WTC11 (cell line): ENCODE results near the gene TSPO2. TPM values are rescaled to one million over a fixed set of nuclear protein-coding genes. Genes with fewer than 3 reads are reported as not detected.

Experiments used
- ATAC-seq: fragments of 200-7000 bp; cut with Tn5 transposase; 2 replicates; pipeline ENCODE4 v1.10.0; 2021; ENCODE audit warnings: mild to moderate bottlenecking, moderate library complexity
- CTCF ChIA-PET: fragments of 300-600 bp; sonication (Branson Sonifier 250); formaldehyde crosslinking; loops from one replicate; lab custom pipeline; 2021; ENCODE audit warnings: antibody characterized with exemption; lab: Charles Lee
- POLR2A ChIA-PET: fragments of 350-600 bp; sonication (Branson Sonifier 250); formaldehyde crosslinking; loops from one replicate; lab custom pipeline; 2021; ENCODE audit warnings: antibody characterized with exemption; lab: Charles Lee
- DNase-seq: peaks from one replicate; pipeline ENCODE4 v3.0.0; 2021; ENCODE audit warnings: low spot score
- H3K27ac Mint-ChIP-seq: 2 replicates; pipeline ENCODE4 v1.8.0; 2021; ENCODE audit warnings: mixed read lengths
- H3K27me3 Mint-ChIP-seq: 2 replicates; pipeline ENCODE4 v1.8.0; 2021; ENCODE audit warnings: low read depth, mild to moderate bottlenecking, moderate library complexity, mixed read lengths
- H3K36me3 Mint-ChIP-seq: 2 replicates; pipeline ENCODE4 v1.8.0; 2021; ENCODE audit warnings: mixed read lengths
- H3K4me1 Mint-ChIP-seq: 2 replicates; pipeline ENCODE4 v1.8.0; 2022; ENCODE audit warnings: mixed read lengths
- H3K4me3 Mint-ChIP-seq: 2 replicates; pipeline ENCODE4 v1.8.0; 2021; ENCODE audit warnings: mild to moderate bottlenecking, moderate library complexity, mixed read lengths
- H3K9me3 Mint-ChIP-seq: 2 replicates; pipeline ENCODE4 v1.8.0; 2021; ENCODE audit warnings: mixed read lengths
- ATF3 ChIP-seq: sonication (generic); formaldehyde crosslinking; conservative IDR thresholded peaks from 2 replicates; pipeline ENCODE4 v1.8.1; 2022; ENCODE audit warnings: mild to moderate bottlenecking, missing genetic modification reagents
- CREM ChIP-seq: sonication (generic); formaldehyde crosslinking; IDR thresholded peaks from 2 replicates; pipeline ENCODE4 v1.8.1; 2022; ENCODE audit warnings: mild to moderate bottlenecking, missing genetic modification reagents, moderate library complexity
- E2F4 ChIP-seq: sonication (generic); formaldehyde crosslinking; IDR thresholded peaks from 2 replicates; pipeline ENCODE4 v1.8.1; 2022; ENCODE audit warnings: low read depth, mild to moderate bottlenecking, moderate library complexity, missing genetic modification reagents, borderline replicate concordance
- ELF4 ChIP-seq: sonication (generic); formaldehyde crosslinking; IDR thresholded peaks from 2 replicates; pipeline ENCODE4 v1.8.1; 2022; ENCODE audit warnings: low read depth, mild to moderate bottlenecking, moderate library complexity, missing genetic modification reagents
- ESRRA ChIP-seq: sonication (generic); formaldehyde crosslinking; IDR thresholded peaks from 2 replicates; pipeline ENCODE4 v1.8.1; 2022; ENCODE audit warnings: mild to moderate bottlenecking, missing genetic modification reagents, borderline replicate concordance
- HMGXB4 ChIP-seq: sonication (generic); formaldehyde crosslinking; IDR thresholded peaks from 2 replicates; pipeline ENCODE4 v1.8.1; 2023; ENCODE audit warnings: mild to moderate bottlenecking, moderate library complexity, missing genetic modification reagents
- MLX ChIP-seq: sonication (generic); formaldehyde crosslinking; IDR thresholded peaks from 2 replicates; pipeline ENCODE4 v1.8.1; 2023; ENCODE audit warnings: mild to moderate bottlenecking, missing genetic modification reagents, moderate library complexity
- MYBL2 ChIP-seq: sonication (generic); formaldehyde crosslinking; IDR thresholded peaks from 2 replicates; pipeline ENCODE4 v1.8.1; 2023; ENCODE audit warnings: mild to moderate bottlenecking, moderate library complexity, missing genetic modification reagents
- NFYB ChIP-seq: sonication (generic); formaldehyde crosslinking; conservative IDR thresholded peaks from 2 replicates; pipeline ENCODE4 v1.8.0; 2022; ENCODE audit warnings: low read depth, missing genetic modification reagents
- PRDM15 ChIP-seq: sonication (generic); formaldehyde crosslinking; IDR thresholded peaks from 2 replicates; pipeline ENCODE4 v1.8.0; 2022; ENCODE audit warnings: missing genetic modification reagents
- SMAD4 ChIP-seq: sonication (generic); formaldehyde crosslinking; IDR thresholded peaks from 2 replicates; pipeline ENCODE4 v1.8.0; 2022; ENCODE audit warnings: mild to moderate bottlenecking, missing genetic modification reagents
- TP53 ChIP-seq: sonication (generic); formaldehyde crosslinking; IDR thresholded peaks from 2 replicates; pipeline ENCODE4 v1.8.1; 2023; ENCODE audit warnings: mild to moderate bottlenecking, missing genetic modification reagents
- ZNF219 ChIP-seq: sonication (generic); formaldehyde crosslinking; IDR thresholded peaks from 2 replicates; pipeline ENCODE4 v1.8.0; 2023; ENCODE audit warnings: missing genetic modification reagents, mild to moderate bottlenecking, borderline replicate concordance
- total RNA-seq: library from RNA; stranded (reverse); gene quantifications from 3 replicates; pipeline ENCODE4 v1.2.3, GENCODE V29; 2021
- TF ChIP-seq, protein P1 (sequence below): sonication (generic); formaldehyde crosslinking; IDR thresholded peaks from 2 replicates; pipeline ENCODE4 v1.8.0; 2023; ENCODE audit warnings: mild to moderate bottlenecking, missing genetic modification reagents
- TF ChIP-seq, protein P2 (sequence below): sonication (generic); formaldehyde crosslinking; IDR thresholded peaks from 2 replicates; pipeline ENCODE4 v1.8.1; 2023; ENCODE audit warnings: mild to moderate bottlenecking, missing genetic modification reagents

Gene TSPO2
- total RNA-seq, 1 experiment from 2014 or later: not detected

DNA sequence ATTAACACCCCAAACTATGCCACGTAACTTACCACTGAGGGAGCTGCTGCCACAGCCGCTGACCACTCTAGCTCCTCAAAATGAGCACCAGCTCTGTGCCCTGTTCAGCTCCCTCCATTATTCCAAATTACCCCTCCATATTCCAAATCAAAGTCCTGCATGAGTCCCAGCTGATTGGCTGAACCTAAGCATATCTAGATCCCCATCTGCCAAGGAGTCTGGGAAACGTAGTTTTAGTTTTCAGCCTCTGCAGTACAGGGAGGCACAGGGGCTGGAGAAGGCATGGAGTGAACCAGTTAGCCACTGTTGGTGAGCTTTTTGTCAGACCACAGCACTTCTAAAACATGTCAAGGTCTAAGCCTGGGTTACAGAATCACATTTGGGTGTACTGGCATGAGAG lies 19.2 kb upstream of the TSPO2 start (continued):
- TF ChIP-seq E2F4 (CRISPR knock-in tag) (no peak), ZNF219 (no peak), TP53 (CRISPR knock-in tag) (no peak), PRDM15 (no peak)

DNA sequence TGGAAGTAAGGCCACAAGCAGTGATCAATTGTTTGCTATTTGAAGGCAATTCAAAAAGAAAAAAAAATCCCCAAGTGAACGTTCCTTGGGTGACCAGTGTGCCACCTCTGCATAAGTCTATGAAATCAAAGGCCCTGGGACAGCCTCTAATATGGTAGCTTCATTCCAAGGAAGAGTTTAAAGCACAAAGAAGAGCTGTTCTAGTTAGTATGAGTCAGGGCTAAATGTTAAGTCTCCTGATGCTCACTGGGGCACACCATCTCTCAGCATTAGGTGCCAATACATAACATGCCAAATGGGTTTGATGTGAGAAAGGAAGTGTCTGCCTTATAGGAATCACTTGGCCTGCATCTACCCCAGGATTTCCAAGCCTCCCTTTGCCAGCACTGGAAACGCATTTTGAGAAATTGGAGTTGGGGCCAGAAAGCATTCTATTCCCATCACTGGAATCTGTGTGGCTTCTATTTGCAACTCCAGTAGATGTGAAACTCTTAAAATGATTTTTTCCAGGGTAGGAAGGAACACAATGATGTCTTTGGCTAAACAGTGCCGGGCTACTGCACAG lies 16.2 kb upstream of the TSPO2 start:
- CTCF ChIA-PET: interaction anchor here (1.0 kb wide), 1 partner anchor 180 kb away, joined by 3 read pairs; no protein-coding TSS in a partner anchor
- H3K27ac Mint-ChIP-seq: no peak overlapping the region

More for the DNA sequence above, 16.2 kb upstream of the TSPO2 start:
- no peak overlapping the region for H3K4me3 Mint-ChIP-seq
- no peaks in the 10 kb centered on the region; the same call in 1 of the 2 replicates for H3K27me3 Mint-ChIP-seq
- peaks cover 23% of the 10 kb centered on the region for H3K4me1 Mint-ChIP-seq
- POLR2A ChIA-PET: no interaction called here
- no peaks in the 10 kb centered on the region for H3K36me3 Mint-ChIP-seq
- H3K9me3 Mint-ChIP-seq: no peaks in the 10 kb centered on the region
- no peak for TF ChIP-seq CREM (CRISPR knock-in tag)
- no peak for TF ChIP-seq MLX
- TF ChIP-seq MYBL2 (CRISPR knock-in tag): no peak
- TF ChIP-seq SMAD4 (CRISPR knock-in tag): no peak
- TF ChIP-seq ATF3: no peak
- no peak for TF ChIP-seq NFYB (CRISPR knock-in tag)
- no peak for TF ChIP-seq HMGXB4
- TF ChIP-seq ELF4 (CRISPR knock-in tag): no peak
- TF ChIP-seq, protein P1, sequence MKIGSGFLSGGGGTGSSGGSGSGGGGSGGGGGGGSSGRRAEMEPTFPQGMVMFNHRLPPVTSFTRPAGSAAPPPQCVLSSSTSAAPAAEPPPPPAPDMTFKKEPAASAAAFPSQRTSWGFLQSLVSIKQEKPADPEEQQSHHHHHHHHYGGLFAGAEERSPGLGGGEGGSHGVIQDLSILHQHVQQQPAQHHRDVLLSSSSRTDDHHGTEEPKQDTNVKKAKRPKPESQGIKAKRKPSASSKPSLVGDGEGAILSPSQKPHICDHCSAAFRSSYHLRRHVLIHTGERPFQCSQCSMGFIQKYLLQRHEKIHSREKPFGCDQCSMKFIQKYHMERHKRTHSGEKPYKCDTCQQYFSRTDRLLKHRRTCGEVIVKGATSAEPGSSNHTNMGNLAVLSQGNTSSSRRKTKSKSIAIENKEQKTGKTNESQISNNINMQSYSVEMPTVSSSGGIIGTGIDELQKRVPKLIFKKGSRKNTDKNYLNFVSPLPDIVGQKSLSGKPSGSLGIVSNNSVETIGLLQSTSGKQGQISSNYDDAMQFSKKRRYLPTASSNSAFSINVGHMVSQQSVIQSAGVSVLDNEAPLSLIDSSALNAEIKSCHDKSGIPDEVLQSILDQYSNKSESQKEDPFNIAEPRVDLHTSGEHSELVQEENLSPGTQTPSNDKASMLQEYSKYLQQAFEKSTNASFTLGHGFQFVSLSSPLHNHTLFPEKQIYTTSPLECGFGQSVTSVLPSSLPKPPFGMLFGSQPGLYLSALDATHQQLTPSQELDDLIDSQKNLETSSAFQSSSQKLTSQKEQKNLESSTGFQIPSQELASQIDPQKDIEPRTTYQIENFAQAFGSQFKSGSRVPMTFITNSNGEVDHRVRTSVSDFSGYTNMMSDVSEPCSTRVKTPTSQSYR: no peak
- TF ChIP-seq ESRRA: no peak
- TF ChIP-seq, protein P2, sequence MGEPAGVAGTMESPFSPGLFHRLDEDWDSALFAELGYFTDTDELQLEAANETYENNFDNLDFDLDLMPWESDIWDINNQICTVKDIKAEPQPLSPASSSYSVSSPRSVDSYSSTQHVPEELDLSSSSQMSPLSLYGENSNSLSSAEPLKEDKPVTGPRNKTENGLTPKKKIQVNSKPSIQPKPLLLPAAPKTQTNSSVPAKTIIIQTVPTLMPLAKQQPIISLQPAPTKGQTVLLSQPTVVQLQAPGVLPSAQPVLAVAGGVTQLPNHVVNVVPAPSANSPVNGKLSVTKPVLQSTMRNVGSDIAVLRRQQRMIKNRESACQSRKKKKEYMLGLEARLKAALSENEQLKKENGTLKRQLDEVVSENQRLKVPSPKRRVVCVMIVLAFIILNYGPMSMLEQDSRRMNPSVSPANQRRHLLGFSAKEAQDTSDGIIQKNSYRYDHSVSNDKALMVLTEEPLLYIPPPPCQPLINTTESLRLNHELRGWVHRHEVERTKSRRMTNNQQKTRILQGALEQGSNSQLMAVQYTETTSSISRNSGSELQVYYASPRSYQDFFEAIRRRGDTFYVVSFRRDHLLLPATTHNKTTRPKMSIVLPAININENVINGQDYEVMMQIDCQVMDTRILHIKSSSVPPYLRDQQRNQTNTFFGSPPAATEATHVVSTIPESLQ (CRISPR knock-in tag): no peak
- no peak for ATAC-seq
- no peak for DNase-seq
